Tibial artery (tissue), 4 donors: ENCODE data around the gene IRF2BPL.

Experiments
- DNase-seq, 2 donors: peaks; one replicate each; pipeline ENCODE4 v3.0.0-alpha.2; 2019
- H3K27ac ChIP-seq, 2 donors: fragments of 200-600 bp; sonication (generic) in 1 of 2; 1 replicate in 1 of 2; 2 replicates in 1 of 2; pipeline ENCODE4 v1.5.1; 2018 to 2019; ENCODE audit warnings: mild to moderate bottlenecking in 1 of 2
- H3K27me3 ChIP-seq, 2 donors: fragments of 200-600 bp; sonication (generic) in 1 of 2; one replicate each; pipeline versions ENCODE4 v1.5.1 to v1.6.0; 2016 to 2019
- H3K36me3 ChIP-seq, 3 donors: fragments of 200-600 bp; sonication (generic) in 2 of 3; one replicate each; pipeline ENCODE4 v1.5.1; 2016 to 2019; ENCODE audit warnings: mild to moderate bottlenecking in 2 of 3
- H3K4me1 ChIP-seq, 4 donors: fragments of 200-600 bp; sonication (generic) in 2 of 4; 1 replicate in 3 of 4; 2 replicates in 1 of 4; pipeline ENCODE4 v1.5.1; 2016 to 2019
- H3K4me3 ChIP-seq, 2 donors: fragments of 200-600 bp; sonication (generic) in 1 of 2; 1 replicate in 1 of 2; 2 replicates in 1 of 2; pipeline ENCODE4 v1.5.1; 2018 to 2019; ENCODE audit warnings: mild to moderate bottlenecking in 2 of 2
- H3K9me3 ChIP-seq, 3 donors: fragments of 200-600 bp; sonication (generic) in 1 of 3; one replicate each; pipeline ENCODE4 v1.5.1; 2016 to 2019
- CTCF ChIP-seq, 2 experiments: fragments of 200-600 bp in 1 of 2; fragments of 450-650 bp in 1 of 2; IDR thresholded peaks; one replicate each; pipeline ENCODE4 v1.5.1; 2017 to 2019; ENCODE audit warnings: antibody characterized with exemption in 2 of 2, mild to moderate bottlenecking in 1 of 2, moderate library complexity in 1 of 2
- intact Hi-C: fragments of 100-400 bp; cut with DNase I; formaldehyde crosslinking; loops from one replicate; pipeline ENCODE4 v1.15.0; 2023; ENCODE audit warnings: low total_unique reads

The IRF2BPL gene

GRCh38 chr14:77044783-77045237 is 16.3 kb upstream of the IRF2BPL start:
- no peaks in the 10 kb centered on the region for H3K36me3 ChIP-seq
- no peak for TF ChIP-seq CTCF (IDR thresholded peaks at IDR 0.05)
- no peaks in the 10 kb centered on the region for H3K27me3 ChIP-seq
- DNase-seq = peak in 1 of 2 donors; percentile 68
- peaks cover 10 to 72% (median 58%) of the 10 kb centered on the region in 4 donors for H3K4me1 ChIP-seq
- H3K9me3 ChIP-seq = no peaks in the 10 kb centered on the region
- H3K27ac ChIP-seq = peak overlapping the region; percentile 25 to 88
- intact Hi-C loops = loop anchor here (5.0 kb wide), 1 partner anchor 88 kb away; no protein-coding TSS in a partner anchor
- H3K4me3 ChIP-seq = no peak overlapping the region

- Histone ChIP-seq H3K9me3 (no peaks in the 10 kb centered on the region), H3K27ac (peak overlapping the region; percentile 78 to 88), H3K27me3 (no peaks in the 10 kb centered on the region), H3K36me3 (no peaks in the 10 kb centered on the region), H3K4me3 (no peak overlapping the region), H3K4me1 (peaks cover 10 to 80% (median 66%) of the 10 kb centered on the region in 4 donors)
- TF ChIP-seq CTCF (IDR thresholded peaks at IDR 0.05) = no peak
- intact Hi-C loops = loop anchor here (5.0 kb wide), 1 partner anchor 87 kb away; no protein-coding TSS in a partner anchor
- DNase-seq = no peak
Measured at GRCh38 chr14:77043984-77044485, 15.5 kb upstream of the IRF2BPL start.

GRCh38 chr14:77043177-77043983 is 14.9 kb upstream of the IRF2BPL start:
- intact Hi-C loops = loop anchor here (5.0 kb wide), 1 partner anchor 86 kb away; no protein-coding TSS in a partner anchor
- peak overlapping the region; percentile 78 to 88 for H3K27ac ChIP-seq
- H3K9me3 ChIP-seq = no peaks in the 10 kb centered on the region
- H3K4me1 ChIP-seq = peaks cover 10 to 86% (median 72%) of the 10 kb centered on the region in 4 donors
- H3K27me3 ChIP-seq = no peaks in the 10 kb centered on the region
- no peaks in the 10 kb centered on the region for H3K36me3 ChIP-seq
- DNase-seq = peak in 1 of 2 donors; percentile 57
- no peak overlapping the region for H3K4me3 ChIP-seq
- TF ChIP-seq CTCF (IDR thresholded peaks at IDR 0.05) = no peak

- H3K27me3 ChIP-seq = no peaks in the 10 kb centered on the region
- intact Hi-C loops = loop anchor here (5.0 kb wide), 1 partner anchor 85 kb away; no protein-coding TSS in a partner anchor
- no peaks in the 10 kb centered on the region for H3K36me3 ChIP-seq
- no peak overlapping the region for H3K4me3 ChIP-seq
- H3K9me3 ChIP-seq = no peaks in the 10 kb centered on the region
- peak; percentile 71 to 87 for DNase-seq
- peaks cover 10 to 98% (median 86%) of the 10 kb centered on the region in 4 donors for H3K4me1 ChIP-seq
- H3K27ac ChIP-seq = peak overlapping the region; percentile 78 to 88
- no peak for TF ChIP-seq CTCF (IDR thresholded peaks at IDR 0.05)
Measured at GRCh38 chr14:77041881-77042545, 13.5 kb upstream of the IRF2BPL start.

- peak in 1 of 2 donors; percentile 53 for DNase-seq
- H3K4me3 ChIP-seq = peak overlapping the region; percentile 35 to 43
- intact Hi-C loops = loop anchor here (5.0 kb wide), 1 partner anchor 84 kb away; no protein-coding TSS in a partner anchor
- H3K27ac ChIP-seq = peak overlapping the region; percentile 78 to 88
- H3K36me3 ChIP-seq = no peaks in the 10 kb centered on the region
- H3K9me3 ChIP-seq = no peaks in the 10 kb centered on the region
- H3K4me1 ChIP-seq = peaks cover 10 to 90% (median 85%) of the 10 kb centered on the region in 4 donors
- no peaks in the 10 kb centered on the region for H3K27me3 ChIP-seq
- no peak for TF ChIP-seq CTCF (IDR thresholded peaks at IDR 0.05)
Measured at GRCh38 chr14:77040741-77041653, 12.5 kb upstream of the IRF2BPL start.
